ENCODE results near the gene CHD5.

CHD5 gene

GRCh38 chr1:6116137-6116536 lies 64.0 kb downstream of the CHD5 start:
- Histone ChIP-seq H3K79me1 (replicated peaks; ENCODE audit: low read length, poor library complexity, severe bottlenecking) (no peaks in the 10 kb centered on the region), H3K9me3 (ENCODE audit: control insufficient read depth, low read length) (no peaks in the 10 kb centered on the region), H3K14ac (ENCODE audit: low read length in 2 of 2) (no peak overlapping the region), H3K4me2 (ENCODE audit: low read length, poor library complexity, severe bottlenecking) (no peak overlapping the region), H4K8ac (ENCODE audit: low read length) (no peak overlapping the region), H2BK12ac (ENCODE audit: low read length in 2 of 2) (no peak overlapping the region), H2BK5ac (ENCODE audit: low read depth, low read length, poor library complexity, severe bottlenecking) (no peak overlapping the region), H2AK5ac (ENCODE audit: low read length, severe bottlenecking) (no peak overlapping the region), H3K23ac (ENCODE audit: low read length in 2 of 2) (no peak overlapping the region), H3K4ac (ENCODE audit: low read depth in 1 of 2, low read length in 2 of 2) (no peak overlapping the region), H3K27me3 (ENCODE audit: control insufficient read depth in 1 of 2, insufficient read depth in 1 of 2, low read length in 2 of 2) (peaks cover 0 to 16% of the 10 kb centered on the region in 2 experiments), H3K4me1 (ENCODE audit: control insufficient read depth, insufficient read depth, low read depth, low read length) (no peaks in the 10 kb centered on the region), H2AFZ (ENCODE audit: low read depth, low read length) (no peak overlapping the region), H2BK15ac (ENCODE audit: low read depth, poor library complexity, severe bottlenecking) (no peak overlapping the region), H3K36me3 (ENCODE audit: control insufficient read depth in 1 of 2, insufficient read depth in 2 of 2, low read depth in 1 of 2, low read length in 2 of 2) (no peaks in the 10 kb centered on the region), H2BK120ac (ENCODE audit: low read depth, low read length) (no peak overlapping the region), H3K27ac (ENCODE audit: low read length, poor library complexity, severe bottlenecking) (no peak overlapping the region), H3K9ac (ENCODE audit: low read length) (no peak overlapping the region), H4K91ac (ENCODE audit: low read length) (no peak overlapping the region), H3K4me3 (ENCODE audit: insufficient read depth in 1 of 2, low read depth in 1 of 2, low read length in 2 of 2) (no peak overlapping the region), H3K18ac (ENCODE audit: low read depth in 1 of 2, low read length in 2 of 2) (no peak overlapping the region)
- WGBS: no CpG with 5 or more reads among the region's 1 CpG
- peak; percentile 46 for DNase-seq

- Histone ChIP-seq H2BK15ac (ENCODE audit: low read depth, poor library complexity, severe bottlenecking) (no peak overlapping the region), H3K23ac (ENCODE audit: low read length in 2 of 2) (no peak overlapping the region), H3K18ac (ENCODE audit: low read depth in 1 of 2, low read length in 2 of 2) (no peak overlapping the region), H3K9me3 (ENCODE audit: control insufficient read depth, low read length) (no peaks in the 10 kb centered on the region), H2BK12ac (ENCODE audit: low read length in 2 of 2) (no peak overlapping the region), H2BK5ac (ENCODE audit: low read depth, low read length, poor library complexity, severe bottlenecking) (no peak overlapping the region), H2AK5ac (ENCODE audit: low read length, severe bottlenecking) (no peak overlapping the region), H3K14ac (ENCODE audit: low read length in 2 of 2) (no peak overlapping the region), H3K4ac (ENCODE audit: low read depth in 1 of 2, low read length in 2 of 2) (no peak overlapping the region), H4K91ac (ENCODE audit: low read length) (no peak overlapping the region), H4K8ac (ENCODE audit: low read length) (no peak overlapping the region), H3K4me2 (ENCODE audit: low read length, poor library complexity, severe bottlenecking) (no peak overlapping the region), H3K4me1 (ENCODE audit: control insufficient read depth, insufficient read depth, low read depth, low read length) (peaks cover 4% of the 10 kb centered on the region), H3K9ac (ENCODE audit: low read length) (no peak overlapping the region), H3K36me3 (ENCODE audit: control insufficient read depth in 1 of 2, insufficient read depth in 2 of 2, low read depth in 1 of 2, low read length in 2 of 2) (no peaks in the 10 kb centered on the region), H2BK120ac (ENCODE audit: low read depth, low read length) (no peak overlapping the region), H3K27ac (ENCODE audit: low read length, poor library complexity, severe bottlenecking) (no peak overlapping the region), H3K27me3 (ENCODE audit: control insufficient read depth in 1 of 2, insufficient read depth in 1 of 2, low read length in 2 of 2) (peaks cover 0 to 36% of the 10 kb centered on the region in 2 experiments), H3K79me1 (replicated peaks; ENCODE audit: low read length, poor library complexity, severe bottlenecking) (no peaks in the 10 kb centered on the region), H3K4me3 (ENCODE audit: insufficient read depth in 1 of 2, low read depth in 1 of 2, low read length in 2 of 2) (no peak overlapping the region), H2AFZ (ENCODE audit: low read depth, low read length) (no peak overlapping the region)
- WGBS: 85% methylated on average over 14 of the region's 14 CpGs
- no peak for DNase-seq
These were observed 66.4 kb downstream of the CHD5 start for GRCh38 chr1:6113745-6114144.

- H3K4ac ChIP-seq (ENCODE audit: low read depth in 1 of 2, low read length in 2 of 2): no peak overlapping the region
- H4K8ac ChIP-seq (ENCODE audit: low read length): no peak overlapping the region
- no peak overlapping the region for H3K9ac ChIP-seq (ENCODE audit: low read length)
- H2AFZ ChIP-seq (ENCODE audit: low read depth, low read length): no peak overlapping the region
- no peak overlapping the region for H2BK15ac ChIP-seq (ENCODE audit: low read depth, poor library complexity, severe bottlenecking)
- no peaks in the 10 kb centered on the region for H3K79me1 ChIP-seq (replicated peaks; ENCODE audit: low read length, poor library complexity, severe bottlenecking)
- H3K9me3 ChIP-seq (ENCODE audit: control insufficient read depth, low read length): no peaks in the 10 kb centered on the region
- H3K36me3 ChIP-seq (ENCODE audit: control insufficient read depth in 1 of 2, insufficient read depth in 2 of 2, low read depth in 1 of 2, low read length in 2 of 2): no peaks in the 10 kb centered on the region
- 86% methylated on average over 10 of the region's 10 CpGs for WGBS
- no peak overlapping the region for H3K4me2 ChIP-seq (ENCODE audit: low read length, poor library complexity, severe bottlenecking)
- H3K23ac ChIP-seq (ENCODE audit: low read length in 2 of 2): no peak overlapping the region
- DNase-seq: no peak
- peaks cover 0 to 42% of the 10 kb centered on the region in 2 experiments for H3K27me3 ChIP-seq (ENCODE audit: control insufficient read depth in 1 of 2, insufficient read depth in 1 of 2, low read length in 2 of 2)
- peaks cover 4% of the 10 kb centered on the region for H3K4me1 ChIP-seq (ENCODE audit: control insufficient read depth, insufficient read depth, low read depth, low read length)
- H2BK12ac ChIP-seq (ENCODE audit: low read length in 2 of 2): no peak overlapping the region
- no peak overlapping the region for H3K14ac ChIP-seq (ENCODE audit: low read length in 2 of 2)
- H2AK5ac ChIP-seq (ENCODE audit: low read length, severe bottlenecking): no peak overlapping the region
- no peak overlapping the region for H3K18ac ChIP-seq (ENCODE audit: low read depth in 1 of 2, low read length in 2 of 2)
- no peak overlapping the region for H2BK120ac ChIP-seq (ENCODE audit: low read depth, low read length)
- H4K91ac ChIP-seq (ENCODE audit: low read length): no peak overlapping the region
- H3K4me3 ChIP-seq (ENCODE audit: insufficient read depth in 1 of 2, low read depth in 1 of 2, low read length in 2 of 2): no peak overlapping the region
- no peak overlapping the region for H3K27ac ChIP-seq (ENCODE audit: low read length, poor library complexity, severe bottlenecking)
- H2BK5ac ChIP-seq (ENCODE audit: low read depth, low read length, poor library complexity, severe bottlenecking): no peak overlapping the region
These were observed 67.0 kb downstream of the CHD5 start for GRCh38 chr1:6113116-6113515.

GRCh38 chr1:6112690-6113005 lies 67.5 kb downstream of the CHD5 start:
- H3K27ac ChIP-seq (ENCODE audit: low read length, poor library complexity, severe bottlenecking): no peak overlapping the region
- H3K4me1 ChIP-seq (ENCODE audit: control insufficient read depth, insufficient read depth, low read depth, low read length): peaks cover 4% of the 10 kb centered on the region
- H3K4ac ChIP-seq (ENCODE audit: low read depth in 1 of 2, low read length in 2 of 2): no peak overlapping the region
- no peak overlapping the region for H4K8ac ChIP-seq (ENCODE audit: low read length)
- no peaks in the 10 kb centered on the region for H3K9me3 ChIP-seq (ENCODE audit: control insufficient read depth, low read length)
- H3K36me3 ChIP-seq (ENCODE audit: control insufficient read depth in 1 of 2, insufficient read depth in 2 of 2, low read depth in 1 of 2, low read length in 2 of 2): no peaks in the 10 kb centered on the region
- H4K91ac ChIP-seq (ENCODE audit: low read length): no peak overlapping the region
- H3K27me3 ChIP-seq (ENCODE audit: control insufficient read depth in 1 of 2, insufficient read depth in 1 of 2, low read length in 2 of 2): peaks cover 0 to 46% of the 10 kb centered on the region in 2 experiments
- no peak overlapping the region for H2BK12ac ChIP-seq (ENCODE audit: low read length in 2 of 2)
- H2BK15ac ChIP-seq (ENCODE audit: low read depth, poor library complexity, severe bottlenecking): no peak overlapping the region
- no peak overlapping the region for H3K9ac ChIP-seq (ENCODE audit: low read length)
- no peak overlapping the region for H2AFZ ChIP-seq (ENCODE audit: low read depth, low read length)
- no peak overlapping the region for H3K4me3 ChIP-seq (ENCODE audit: insufficient read depth in 1 of 2, low read depth in 1 of 2, low read length in 2 of 2)
- H3K4me2 ChIP-seq (ENCODE audit: low read length, poor library complexity, severe bottlenecking): no peak overlapping the region
- H2BK5ac ChIP-seq (ENCODE audit: low read depth, low read length, poor library complexity, severe bottlenecking): no peak overlapping the region
- H3K18ac ChIP-seq (ENCODE audit: low read depth in 1 of 2, low read length in 2 of 2): no peak overlapping the region
- DNase-seq: no peak
- H3K79me1 ChIP-seq (replicated peaks; ENCODE audit: low read length, poor library complexity, severe bottlenecking): no peaks in the 10 kb centered on the region
- H2BK120ac ChIP-seq (ENCODE audit: low read depth, low read length): no peak overlapping the region
- H3K23ac ChIP-seq (ENCODE audit: low read length in 2 of 2): no peak overlapping the region
- no peak overlapping the region for H2AK5ac ChIP-seq (ENCODE audit: low read length, severe bottlenecking)
- 58% methylated on average over 5 of the region's 5 CpGs for WGBS
- H3K14ac ChIP-seq (ENCODE audit: low read length in 2 of 2): no peak overlapping the region
